Stomach (tissue), 9 donors: Measurements from ENCODE around the gene SLC16A10. TPM values are rescaled to one million over a fixed set of nuclear protein-coding genes. Genes with fewer than 3 reads are reported as not detected.
A peak's percentile ranks its signal among the peaks of the same experiment; 100 is the strongest.

Source experiments
- DNase-seq, 2 donors: peaks; one replicate each; pipeline versions ENCODE4 v3.0.0 to v3.0.0-alpha.2; 2013 to 2019
- H3K27ac ChIP-seq, 5 donors: fragments of 200-600 bp in 4 of 5; sonication (generic) in 4 of 5; one replicate each; pipeline ENCODE4 v1.5.1; 2013 to 2019; ENCODE audit warnings: mild to moderate bottlenecking in 1 of 5, moderate library complexity in 1 of 5
- H3K27me3 ChIP-seq, 3 donors: fragments of 200-600 bp; sonication (generic); one replicate each; pipeline ENCODE4 v1.5.1; 2017 to 2019; ENCODE audit warnings: mixed run types in 1 of 3
- H3K36me3 ChIP-seq, 4 donors: fragments of 200-600 bp; sonication (generic); 1 replicate in 3 of 4; 2 replicates in 1 of 4; pipeline ENCODE4 v1.5.1; 2016 to 2019
- H3K4me1 ChIP-seq, 4 donors: fragments of 200-600 bp; sonication (generic); one replicate each; pipeline ENCODE4 v1.5.1; 2016 to 2019
- H3K4me3 ChIP-seq, 4 donors: fragments of 200-600 bp; sonication (generic) in 3 of 4; one replicate each; pipeline ENCODE4 v1.5.1; 2016 to 2019; ENCODE audit warnings: mild to moderate bottlenecking in 1 of 4
- H3K9me3 ChIP-seq, 4 donors: fragments of 200-600 bp; sonication (generic); one replicate each; pipeline ENCODE4 v1.5.1; 2016 to 2019
- CTCF ChIP-seq, 7 experiments: fragments of 450-650 bp in 4 of 7; fragments of 200-600 bp in 3 of 7; sonication (generic) in 3 of 7; IDR thresholded peaks; one replicate each; pipeline ENCODE4 v1.5.1; 2016 to 2019; ENCODE audit warnings: antibody characterized with exemption in 7 of 7, control low read depth in 2 of 7, mild to moderate bottlenecking in 1 of 7
- EP300 ChIP-seq: sonication (generic); formaldehyde crosslinking; IDR thresholded peaks from one replicate; pipeline ENCODE4 v1.6.1; 2017; ENCODE audit warnings: antibody characterized with exemption
- POLR2A ChIP-seq, 4 donors: fragments of 450-650 bp; IDR thresholded peaks; one replicate each; pipeline ENCODE4 v1.6.1; 2016; ENCODE audit warnings: antibody characterized with exemption in 4 of 4, control low read depth in 2 of 4, mild to moderate bottlenecking in 1 of 4, moderate library complexity in 1 of 4
- POLR2AphosphoS5 ChIP-seq, 3 donors: sonication (generic); formaldehyde crosslinking; IDR thresholded peaks; one replicate each; pipeline ENCODE4 v1.6.1; 2016; ENCODE audit warnings: antibody characterized with exemption in 3 of 3
- WGBS, 5 donors: extraction: QIAGEN DNeasy Blood & Tissue Kit in 3 of 5; methylation state at CpG; one replicate each; pipeline versions ENCODE4 v1.1.5 to v1.1.7; 2013 to 2018; 5-methylcytosine and 5-hydroxymethylcytosine counted together
- intact Hi-C: fragments of 100-400 bp; cut with DNase I; formaldehyde crosslinking; loops from one replicate; pipeline ENCODE4 v1.15.1; 2023; ENCODE audit warnings: low total_unique reads
- polyA plus RNA-seq, 3 donors: library from polyadenylated mRNA; stranded (reverse); fragments of 200-250 nt; gene quantifications; one replicate each; pipeline ENCODE4 v1.2.3, GENCODE V29; 2013
- total RNA-seq, 5 donors: library from RNA; depleted of rRNA; stranded (reverse); fragments of >200 nt; gene quantifications; one replicate each; pipeline versions ENCODE4 v1.1.0 to v1.2.3, GENCODE V29; 2014 to 2016
- donor health status: healthy with polysubstance abuse.
- donor health status: Bipolar disorder and iron deficiency.
- donor health status: healthy.

Gene SLC16A10
- total and polyA plus RNA-seq, 8 donors = 0.46 to 206 (median 8.5) TPM

GRCh38 chr6:111204305-111204704, 117.0 kb downstream of the SLC16A10 start:
- TF ChIP-seq CTCF (IDR thresholded peaks at IDR 0.05) (no peak), POLR2AphosphoS5 (IDR thresholded peaks at IDR 0.05) (no peak), POLR2A (IDR thresholded peaks at IDR 0.05) (no peak), EP300 (no peak)
- Histone ChIP-seq H3K27ac (no peak overlapping the region), H3K4me3 (no peak overlapping the region), H3K4me1 (peaks cover 0 to 35% (median 13%) of the 10 kb centered on the region in 4 donors), H3K36me3 (no peaks in the 10 kb centered on the region), H3K27me3 (no peaks in the 10 kb centered on the region), H3K9me3 (no peaks in the 10 kb centered on the region)
- intact Hi-C loops = loop anchor here (10.0 kb wide), 1 partner anchor 150 kb away; no protein-coding TSS in a partner anchor
- 56 to 84% (median 60%) methylated on average over 2 of the region's 2 CpGs for WGBS, 5 donors
- DNase-seq = no peak

GRCh38 chr6:111204881-111205280, 117.6 kb downstream of the SLC16A10 start:
- Histone ChIP-seq H3K9me3 (no peaks in the 10 kb centered on the region), H3K27ac (no peak overlapping the region), H3K27me3 (no peaks in the 10 kb centered on the region), H3K4me3 (no peak overlapping the region), H3K36me3 (no peaks in the 10 kb centered on the region), H3K4me1 (peaks cover 0 to 33% (median 12%) of the 10 kb centered on the region in 4 donors)
- TF ChIP-seq POLR2A (IDR thresholded peaks at IDR 0.05) = no peak
- no peak for TF ChIP-seq POLR2AphosphoS5 (IDR thresholded peaks at IDR 0.05)
- no peak for TF ChIP-seq EP300
- no peak for TF ChIP-seq CTCF (IDR thresholded peaks at IDR 0.05)
- 60 to 77% (median 73%) methylated on average over 2 of the region's 2 CpGs for WGBS, 5 donors
- intact Hi-C loops = loop anchor here (10.0 kb wide), 1 partner anchor 150 kb away; no protein-coding TSS in a partner anchor
- DNase-seq = no peak

GRCh38 chr6:111205502-111205901, 118.2 kb downstream of the SLC16A10 start:
- no peak for DNase-seq
- no peak overlapping the region for H3K27ac ChIP-seq
- peaks cover 0 to 27% (median 11%) of the 10 kb centered on the region in 4 donors for H3K4me1 ChIP-seq
- no peaks in the 10 kb centered on the region for H3K9me3 ChIP-seq
- H3K27me3 ChIP-seq = no peaks in the 10 kb centered on the region
- H3K4me3 ChIP-seq = no peak overlapping the region
- TF ChIP-seq CTCF (IDR thresholded peaks at IDR 0.05) (no peak), POLR2A (IDR thresholded peaks at IDR 0.05) (no peak), POLR2AphosphoS5 (IDR thresholded peaks at IDR 0.05) (no peak), EP300 (no peak)
- H3K36me3 ChIP-seq = no peaks in the 10 kb centered on the region
- 24 to 57% (median 45%) methylated on average over 3 of the region's 3 CpGs for WGBS, 5 donors
- intact Hi-C loops = loop anchor here (10.0 kb wide), 1 partner anchor 151 kb away; no protein-coding TSS in a partner anchor

DNA sequence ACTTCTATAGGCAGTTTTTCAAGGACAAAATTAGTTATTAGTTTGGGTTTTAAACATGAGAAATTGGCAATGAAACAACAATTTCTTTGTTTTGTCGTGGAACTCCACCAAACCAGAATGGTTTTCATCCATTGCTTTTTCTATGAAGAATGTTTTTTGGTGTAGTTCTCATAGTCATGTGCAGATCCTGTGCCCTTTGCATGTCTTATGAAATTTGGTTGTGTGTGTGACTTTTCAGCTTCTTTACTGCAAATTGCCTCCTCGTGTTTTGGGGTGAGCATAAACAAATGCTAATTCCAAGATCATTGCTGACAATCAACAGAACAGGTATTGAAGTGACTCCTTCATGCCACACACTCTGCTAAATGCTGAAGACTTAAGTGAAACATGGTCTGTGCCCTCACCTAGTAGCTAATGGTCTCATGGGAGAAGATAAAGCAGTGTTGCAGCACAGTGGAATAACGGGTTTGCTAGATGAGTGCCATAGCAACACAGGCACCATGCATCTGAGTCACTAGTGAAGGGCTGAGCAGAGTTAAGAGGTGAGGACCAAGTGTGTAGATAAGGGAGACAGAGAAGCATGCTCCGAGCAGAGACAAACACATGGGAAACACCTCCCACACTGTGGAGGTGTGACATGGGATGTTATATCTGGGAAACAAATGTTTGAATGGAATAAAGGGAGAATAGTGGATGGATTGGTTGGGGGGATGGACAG, 120.0 kb downstream of the SLC16A10 start:
- 58 to 72% (median 66%) methylated on average over 4 of the region's 4 CpGs for WGBS, 5 donors
- intact Hi-C loops = loop anchor here (10.0 kb wide), 1 partner anchor 152 kb away; no protein-coding TSS in a partner anchor

More for the DNA sequence above, 120.0 kb downstream of the SLC16A10 start:
- Histone ChIP-seq H3K36me3 (no peaks in the 10 kb centered on the region), H3K4me1 (peaks cover 0 to 20% (median 5%) of the 10 kb centered on the region in 4 donors), H3K27me3 (no peaks in the 10 kb centered on the region), H3K9me3 (no peaks in the 10 kb centered on the region), H3K4me3 (no peak overlapping the region), H3K27ac (no peak overlapping the region)
- no peak for TF ChIP-seq EP300
- no peak for TF ChIP-seq CTCF (IDR thresholded peaks at IDR 0.05)
- TF ChIP-seq POLR2AphosphoS5 (IDR thresholded peaks at IDR 0.05) = no peak
- no peak for TF ChIP-seq POLR2A (IDR thresholded peaks at IDR 0.05)
- peak in 1 of 2 donors; percentile 24 for DNase-seq
